IPS-15b (cell line): ENCODE results near the gene DNAJB6.
"Not testable (repeated sequence)": the region's sequence is repeated elsewhere in the genome, so short reads cannot be mapped to it uniquely, and the experiment has no call there.

Experiments used
- H3K27me3 ChIP-seq: one replicate; pipeline ENCODE4 v1.6.1; 2013; ENCODE audit warnings: low read length; ENCODE audit not compliant: control insufficient read depth, insufficient read depth
- H3K36me3 ChIP-seq: one replicate; pipeline ENCODE4 v1.6.1; 2013; ENCODE audit warnings: low read length; ENCODE audit not compliant: control insufficient read depth, insufficient read depth
- H3K4me1 ChIP-seq: one replicate; pipeline ENCODE4 v1.6.1; 2013; ENCODE audit warnings: mild to moderate bottlenecking, low read length; ENCODE audit not compliant: control insufficient read depth, insufficient read depth
- H3K4me3 ChIP-seq: one replicate; pipeline ENCODE4 v1.5.1; 2013; ENCODE audit warnings: low read depth, low read length
- H3K9ac ChIP-seq: one replicate; pipeline ENCODE4 v1.6.1; 2013; ENCODE audit warnings: low read depth, mild to moderate bottlenecking, low read length
- H3K9me3 ChIP-seq: one replicate; pipeline ENCODE4 v1.6.1; 2013; ENCODE audit warnings: mild to moderate bottlenecking, low read length; ENCODE audit not compliant: control insufficient read depth, insufficient read depth

Gene DNAJB6

DNA sequence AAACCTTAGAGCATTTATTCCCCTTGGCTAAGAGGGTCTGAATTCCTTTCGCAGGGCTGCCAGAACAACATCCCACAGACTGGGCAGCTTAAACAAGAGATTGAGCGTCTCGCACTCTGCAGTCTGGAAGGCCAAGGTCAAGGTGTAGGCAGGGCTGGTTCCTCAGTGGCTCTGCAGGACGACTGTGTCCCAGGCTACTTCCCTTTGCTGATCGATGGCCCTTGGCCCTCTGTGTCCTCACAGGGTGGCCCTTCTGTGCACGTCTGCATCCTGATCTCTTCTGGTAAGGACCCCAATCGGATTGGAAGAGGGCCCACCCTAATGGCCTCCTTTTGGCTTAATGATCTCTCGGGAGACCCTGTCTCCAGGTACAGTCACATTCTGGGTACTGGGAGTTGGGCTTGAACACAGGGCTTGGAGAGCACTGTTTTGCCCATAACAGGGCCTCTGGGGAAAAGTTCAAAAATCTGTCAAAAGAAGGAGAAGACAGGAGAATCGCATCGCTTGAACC, 35.1 kb upstream of the DNAJB6 start:
- no peak overlapping the region for H3K9ac ChIP-seq
- H3K4me3 ChIP-seq, result no peak overlapping the region
- no peaks in the 10 kb centered on the region for H3K36me3 ChIP-seq
- H3K27me3 ChIP-seq, result no peaks in the 10 kb centered on the region
- H3K9me3 ChIP-seq, result no peaks in the 10 kb centered on the region
- no peaks in the 10 kb centered on the region for H3K4me1 ChIP-seq

DNA sequence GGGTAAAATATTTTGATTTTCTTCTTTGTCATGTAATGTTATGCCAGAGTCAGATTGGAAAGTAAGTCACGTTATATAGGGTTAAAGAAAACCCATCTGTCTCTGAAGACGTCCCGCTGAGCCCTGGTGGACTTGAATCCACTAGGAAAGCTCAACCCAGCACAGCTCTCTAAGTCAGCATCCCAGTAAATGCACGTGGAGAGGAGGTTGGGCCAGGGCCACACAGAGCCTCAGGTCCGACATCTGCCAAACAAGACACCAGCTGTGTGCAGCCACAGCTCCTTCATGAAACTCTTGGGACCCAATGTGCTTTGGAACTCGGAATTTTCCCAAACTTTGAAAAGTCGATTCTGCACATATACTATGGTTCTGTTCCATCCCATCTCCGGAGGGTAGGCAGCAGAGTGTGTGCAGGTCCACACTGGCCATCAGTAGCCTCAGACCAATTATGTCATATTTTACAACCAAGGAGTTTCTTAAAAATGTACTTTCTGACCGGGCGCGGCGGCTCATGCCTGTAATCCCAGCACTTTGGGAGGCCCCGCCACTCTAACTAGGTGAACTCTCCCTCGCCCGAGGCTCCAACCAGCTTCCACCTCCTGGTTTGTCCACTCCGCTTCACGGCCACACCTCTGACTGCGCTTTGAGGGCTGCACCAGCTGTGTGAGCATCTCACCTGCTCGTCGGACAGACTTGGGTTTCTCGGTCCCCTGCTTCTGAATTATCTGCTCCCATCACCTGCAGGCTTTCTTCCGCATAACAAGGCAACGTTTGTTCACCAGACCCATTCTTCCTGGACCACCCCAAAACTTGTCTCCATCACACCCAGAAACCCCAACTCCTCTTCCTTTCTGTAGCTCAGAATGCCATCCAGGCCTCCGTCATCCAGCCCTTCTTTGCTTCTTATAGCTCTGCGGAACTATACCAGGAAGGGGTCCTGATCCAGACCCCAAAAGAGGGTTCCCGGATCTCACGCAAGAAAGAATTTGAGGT, 29.7 kb upstream of the DNAJB6 start:
- H3K4me1 ChIP-seq, result peaks cover 19% of the 10 kb centered on the region
- H3K9me3 ChIP-seq, result no peaks in the 10 kb centered on the region
- H3K27me3 ChIP-seq, result no peaks in the 10 kb centered on the region
- no peak overlapping the region for H3K9ac ChIP-seq
- peak overlapping the region; percentile 44 for H3K4me3 ChIP-seq
- H3K36me3 ChIP-seq, result no peaks in the 10 kb centered on the region

DNA sequence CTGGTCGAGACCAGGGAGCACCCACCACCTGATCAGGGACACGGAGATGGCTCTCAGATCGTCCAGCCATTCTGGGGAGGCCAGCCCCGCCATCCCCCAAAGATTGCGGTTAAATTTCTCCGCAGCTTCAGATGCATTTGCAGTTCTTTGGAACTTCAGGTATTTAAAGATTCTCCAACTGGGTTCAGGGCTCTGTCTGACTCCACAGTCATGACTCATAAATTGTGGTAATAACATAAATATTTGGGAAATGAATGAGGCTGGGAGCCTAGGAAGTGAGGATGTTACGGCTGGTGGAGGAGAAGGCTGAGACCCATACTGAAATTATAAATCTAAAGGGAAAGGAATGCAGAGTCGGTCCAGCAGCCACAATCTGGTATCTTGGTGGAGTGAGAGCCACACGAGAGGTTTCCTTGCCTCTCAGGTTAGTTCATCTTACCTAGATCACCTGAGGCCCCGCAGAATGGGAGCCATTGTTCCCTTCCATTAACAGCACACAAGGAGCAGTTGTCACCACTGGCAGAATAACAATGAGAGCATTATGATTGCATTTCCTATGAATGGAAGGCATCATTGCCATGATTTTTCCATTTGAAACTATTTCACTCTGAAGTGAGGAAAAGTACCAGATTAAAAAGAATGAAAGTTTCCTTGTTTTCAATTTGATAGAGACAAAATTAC, 26.7 kb upstream of the DNAJB6 start:
- Histone ChIP-seq H3K4me3 (no peak overlapping the region), H3K27me3 (no peaks in the 10 kb centered on the region), H3K36me3 (no peaks in the 10 kb centered on the region), H3K9ac (peak overlapping the region; percentile 82), H3K9me3 (no peaks in the 10 kb centered on the region), H3K4me1 (peaks cover 19% of the 10 kb centered on the region)

DNA sequence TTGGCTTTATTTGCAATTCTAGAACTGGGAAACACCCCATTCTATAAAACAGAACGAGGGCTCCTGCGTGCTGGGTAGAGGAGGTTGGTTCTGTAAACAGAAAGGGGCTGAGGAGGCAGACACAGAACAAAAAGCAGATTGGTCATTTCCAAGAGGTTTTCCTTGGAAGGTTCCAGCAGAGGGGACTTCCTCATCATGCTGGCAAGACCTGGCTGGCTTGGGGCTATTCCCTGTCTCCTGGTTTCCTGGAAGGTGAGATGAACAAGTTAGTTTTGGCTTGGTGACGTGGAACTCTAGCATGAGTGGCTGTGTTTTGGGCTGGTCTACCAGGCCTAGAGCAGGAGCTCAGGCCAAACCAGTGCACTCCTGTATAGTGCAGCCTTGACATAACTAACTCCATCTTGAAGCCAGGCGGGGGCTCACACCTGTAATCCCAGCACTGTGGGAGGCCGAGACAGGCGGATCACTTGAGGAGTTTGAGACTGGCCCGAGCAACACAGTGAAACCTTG, 26.1 kb upstream of the DNAJB6 start:
- Histone ChIP-seq H3K36me3 (no peaks in the 10 kb centered on the region), H3K4me3 (peak overlapping the region; percentile 3), H3K9ac (peak overlapping the region; percentile 38), H3K27me3 (no peaks in the 10 kb centered on the region), H3K9me3 (no peaks in the 10 kb centered on the region), H3K4me1 (peaks cover 19% of the 10 kb centered on the region)

DNA sequence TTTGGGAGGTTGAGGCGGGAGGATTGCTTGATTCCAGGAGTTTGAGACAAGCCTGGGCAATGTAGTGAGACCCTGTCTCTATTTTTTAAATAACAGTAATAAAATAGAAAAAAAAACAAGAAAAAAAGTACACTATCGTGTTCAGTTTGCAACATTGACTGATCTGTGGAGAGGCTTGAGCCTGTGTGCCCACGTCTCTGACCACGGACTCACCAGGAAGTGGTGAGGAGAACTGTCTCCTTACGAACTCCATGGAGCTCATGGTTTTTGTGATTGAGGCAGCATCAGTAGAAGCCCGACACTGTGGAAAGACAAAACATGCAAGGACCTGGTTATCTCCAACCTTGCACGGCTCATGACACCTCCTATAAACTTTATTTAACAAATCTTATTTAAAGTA, 23.9 kb upstream of the DNAJB6 start:
- Histone ChIP-seq H3K27me3 (no peaks in the 10 kb centered on the region), H3K36me3 (no peaks in the 10 kb centered on the region), H3K4me3 (no peak overlapping the region), H3K9me3 (no peaks in the 10 kb centered on the region), H3K9ac (no peak overlapping the region), H3K4me1 (peaks cover 16% of the 10 kb centered on the region)

DNA sequence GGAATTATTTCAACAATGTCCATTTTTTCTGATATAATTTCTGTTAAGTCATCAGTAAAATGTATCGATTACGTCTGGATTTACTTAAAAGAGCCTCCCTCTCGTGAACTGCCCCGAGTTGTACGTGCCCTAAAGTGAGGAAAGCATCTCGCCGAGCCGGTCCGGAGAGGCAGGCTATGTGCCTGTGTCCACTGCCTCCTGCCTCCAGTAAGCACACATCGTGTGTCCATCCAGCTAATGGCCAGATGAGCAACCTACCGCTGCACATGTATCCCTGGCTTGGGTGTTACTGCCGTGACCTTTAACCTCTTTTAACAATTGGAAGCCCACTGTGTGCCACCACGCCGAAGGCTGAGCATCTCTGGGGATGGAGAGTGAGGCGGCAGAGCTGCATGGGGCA, 23.2 kb upstream of the DNAJB6 start:
- peaks cover 16% of the 10 kb centered on the region for H3K4me1 ChIP-seq
- H3K36me3 ChIP-seq, result no peaks in the 10 kb centered on the region
- H3K9ac ChIP-seq, result no peak overlapping the region
- H3K9me3 ChIP-seq, result no peaks in the 10 kb centered on the region
- no peak overlapping the region for H3K4me3 ChIP-seq
- no peaks in the 10 kb centered on the region for H3K27me3 ChIP-seq

DNA sequence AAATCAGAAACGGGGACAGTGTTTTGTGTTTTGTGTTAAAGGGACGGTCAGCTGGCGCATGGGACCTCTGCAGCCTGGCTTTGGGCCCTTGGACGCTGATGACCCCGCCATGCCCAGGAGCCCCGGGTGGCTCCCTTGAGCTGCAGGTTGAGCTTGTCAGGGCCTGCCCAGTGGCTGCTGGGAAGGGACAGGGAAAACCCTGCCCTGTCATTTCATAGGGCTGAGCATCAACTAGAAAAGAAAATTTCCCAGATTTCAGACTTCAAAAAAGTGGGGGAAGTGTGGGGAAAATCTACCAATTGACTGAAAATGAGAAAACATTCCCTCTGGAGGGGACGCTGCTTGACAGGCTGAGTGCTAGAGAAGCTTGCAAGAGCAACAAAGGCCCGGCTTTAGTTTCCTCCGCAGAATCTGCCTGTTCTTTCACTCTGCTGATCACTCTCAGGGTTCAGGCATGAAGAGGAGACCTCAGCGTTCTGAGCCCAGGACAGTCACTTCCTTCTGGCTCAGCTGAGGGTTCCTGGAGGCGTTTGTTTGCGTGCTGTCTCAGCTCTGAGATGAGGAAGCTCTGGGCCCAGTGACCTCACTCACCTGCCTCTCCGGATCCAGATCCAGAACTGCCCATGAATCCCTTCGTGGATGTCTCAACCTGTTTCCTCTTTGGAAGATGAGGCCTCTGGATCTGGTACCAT, 18.6 kb upstream of the DNAJB6 start:
- Histone ChIP-seq H3K4me3 (no peak overlapping the region), H3K27me3 (no peaks in the 10 kb centered on the region), H3K36me3 (no peaks in the 10 kb centered on the region), H3K4me1 (peaks cover 3% of the 10 kb centered on the region), H3K9me3 (no peaks in the 10 kb centered on the region), H3K9ac (no peak overlapping the region)

DNA sequence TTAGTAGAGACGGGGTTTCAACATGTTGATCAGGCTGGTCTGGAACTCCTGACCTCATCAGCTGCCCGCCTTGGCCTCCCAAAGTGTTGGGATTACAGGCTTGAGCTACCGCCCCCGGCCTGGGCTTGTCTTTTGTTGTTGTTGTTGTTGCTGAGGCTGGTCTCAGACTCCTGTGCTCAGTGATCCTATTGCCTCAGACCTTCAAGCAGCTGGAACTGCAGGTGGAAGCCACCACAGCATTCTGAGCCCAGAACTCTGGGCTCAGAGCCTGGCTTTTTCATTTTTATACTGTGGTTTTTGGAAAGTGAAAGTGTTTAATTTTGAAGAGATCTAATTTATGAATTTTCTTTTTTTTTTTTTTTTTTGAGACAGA, 16.2 kb upstream of the DNAJB6 start:
- H3K36me3 ChIP-seq, result no peaks in the 10 kb centered on the region
- H3K9me3 ChIP-seq, result no peaks in the 10 kb centered on the region
- H3K4me3 ChIP-seq, result no peak overlapping the region
- no peaks in the 10 kb centered on the region for H3K27me3 ChIP-seq
- H3K9ac ChIP-seq, result no peak overlapping the region
- peaks cover 3% of the 10 kb centered on the region for H3K4me1 ChIP-seq

DNA sequence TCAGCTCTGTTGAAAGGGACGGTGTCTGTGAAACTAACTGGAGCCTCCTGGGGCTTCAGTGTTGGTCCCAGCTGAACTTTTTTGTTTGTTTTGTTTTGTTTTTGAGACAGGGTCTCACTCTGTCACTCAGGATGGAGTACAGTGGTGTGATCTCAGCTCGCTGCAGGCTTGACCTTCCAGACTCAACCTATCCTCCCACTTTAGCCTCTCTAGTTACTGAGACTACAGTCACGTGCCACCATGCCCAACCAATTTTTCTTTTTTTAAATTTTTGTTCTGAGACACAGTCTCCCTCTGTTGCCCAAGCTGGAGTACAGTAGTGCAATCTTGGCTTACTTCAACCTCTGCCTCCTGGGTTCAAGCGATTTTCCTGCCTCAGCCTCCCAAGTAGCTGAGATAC, 13.4 kb upstream of the DNAJB6 start:
- H3K4me1 ChIP-seq, result peaks cover 3% of the 10 kb centered on the region
- no peak overlapping the region for H3K9ac ChIP-seq
- no peaks in the 10 kb centered on the region for H3K9me3 ChIP-seq
- no peaks in the 10 kb centered on the region for H3K27me3 ChIP-seq
- no peaks in the 10 kb centered on the region for H3K36me3 ChIP-seq
- no peak overlapping the region for H3K4me3 ChIP-seq

DNA sequence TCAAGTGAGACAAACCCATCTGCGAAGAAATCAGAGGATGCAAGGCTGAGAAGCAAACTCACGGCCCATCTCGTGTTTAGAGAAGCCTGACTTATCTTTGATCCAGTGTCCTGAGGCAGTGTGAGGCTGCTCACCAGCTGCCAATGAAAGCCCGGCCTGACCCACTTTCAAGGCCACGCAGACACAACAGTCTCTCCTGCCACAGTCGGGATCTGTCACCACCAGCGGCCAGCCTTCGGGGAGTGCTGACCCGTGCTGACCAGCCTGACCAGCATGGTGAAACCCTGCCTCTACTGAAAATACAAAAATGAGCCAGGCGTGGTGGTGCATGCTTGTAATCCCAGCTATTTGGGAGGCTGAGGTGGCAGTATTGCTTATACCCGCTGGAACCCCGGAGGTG, 7.4 kb upstream of the DNAJB6 start:
- Histone ChIP-seq H3K4me1 (no peaks in the 10 kb centered on the region), H3K9ac (no peak overlapping the region), H3K36me3 (no peaks in the 10 kb centered on the region), H3K4me3 (no peak overlapping the region), H3K9me3 (no peaks in the 10 kb centered on the region), H3K27me3 (no peaks in the 10 kb centered on the region)

DNA sequence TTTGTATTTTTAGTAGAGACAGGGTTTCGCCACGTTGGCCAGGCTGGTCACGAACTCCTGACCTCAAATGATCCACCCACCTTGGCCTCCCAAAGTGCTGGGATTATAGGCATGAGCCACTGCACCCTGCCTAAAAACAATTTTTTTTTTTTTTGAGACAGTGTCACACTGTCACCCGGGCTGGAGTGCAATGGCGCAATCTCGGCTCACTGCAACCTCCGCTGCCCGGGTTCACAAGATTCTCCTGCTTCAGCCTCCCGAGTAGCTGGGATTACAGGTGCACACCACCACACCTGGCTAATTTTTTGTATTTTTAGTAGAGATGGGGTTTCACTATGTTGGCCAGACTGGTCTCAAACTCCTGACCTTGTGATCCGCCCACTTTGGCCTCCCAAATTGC, 6.2 kb upstream of the DNAJB6 start:
- not testable (repeated sequence) for H3K36me3 ChIP-seq

More for the DNA sequence above, 6.2 kb upstream of the DNAJB6 start:
- not testable (repeated sequence) for H3K4me1 ChIP-seq, H3K4me3 ChIP-seq, H3K27me3 ChIP-seq, H3K9ac ChIP-seq, H3K9me3 ChIP-seq
